NCI-H1048 (cell line): ENCODE data around the gene CEMIP2.

Source experiments
- DNase-seq: peaks from one replicate; lab custom pipeline; 2025; lab: John Stamatoyannopoulos, UW

CEMIP2 gene

GRCh38 chr9:71769175-71770161 is 1.2 kb upstream of the CEMIP2 start:
- DNase-seq: no peak

- DNase-seq: no peak
Observed at GRCh38 chr9:71767776-71768321, 464 bp downstream of the CEMIP2 start.

- DNase-seq: no peak
Observed at GRCh38 chr9:71767163-71767775, 1.0 kb downstream of the CEMIP2 start.

GRCh38 chr9:71766663-71767062 is 1.6 kb downstream of the CEMIP2 start:
- DNase-seq: no peak

GRCh38 chr9:71765693-71766092 is 2.6 kb downstream of the CEMIP2 start:
- no peak for DNase-seq

GRCh38 chr9:71764891-71765290 is 3.4 kb downstream of the CEMIP2 start:
- DNase-seq: no peak

- no peak for DNase-seq
Observed at GRCh38 chr9:71764463-71764862, 3.9 kb downstream of the CEMIP2 start.

GRCh38 chr9:71763832-71764231 is 4.5 kb downstream of the CEMIP2 start:
- DNase-seq: no peak

GRCh38 chr9:71762900-71763653 is 5.2 kb downstream of the CEMIP2 start:
- DNase-seq: no peak

GRCh38 chr9:71761938-71762353 is 6.4 kb downstream of the CEMIP2 start:
- no peak for DNase-seq

GRCh38 chr9:71760901-71761300 is 7.4 kb downstream of the CEMIP2 start:
- no peak for DNase-seq

GRCh38 chr9:71758785-71759184 is 9.5 kb downstream of the CEMIP2 start:
- DNase-seq: no peak

GRCh38 chr9:71758277-71758676 is 10.0 kb downstream of the CEMIP2 start:
- DNase-seq: no peak

GRCh38 chr9:71756753-71757152 is 11.6 kb downstream of the CEMIP2 start:
- no peak for DNase-seq

- DNase-seq: no peak
Observed at GRCh38 chr9:71755869-71756268, 12.4 kb downstream of the CEMIP2 start.

- no peak for DNase-seq
Observed at GRCh38 chr9:71755230-71755629, 13.1 kb downstream of the CEMIP2 start.

- no peak for DNase-seq
Observed at GRCh38 chr9:71754151-71754550, 14.2 kb downstream of the CEMIP2 start.

- DNase-seq: no peak
Observed at GRCh38 chr9:71752928-71753327, 15.4 kb downstream of the CEMIP2 start.

- no peak for DNase-seq
Observed at GRCh38 chr9:71752352-71752751, 16.0 kb downstream of the CEMIP2 start.

- no peak for DNase-seq
Observed at GRCh38 chr9:71748280-71748743, 20.0 kb downstream of the CEMIP2 start.

- no peak for DNase-seq
Observed at GRCh38 chr9:71747576-71747975, 20.7 kb downstream of the CEMIP2 start.

- no peak for DNase-seq
Observed at GRCh38 chr9:71746758-71747125, 21.6 kb downstream of the CEMIP2 start.
